Thoracic aorta (tissue), 2 donors: ENCODE measurements around the gene HLA-G. TPM values are rescaled to one million over a fixed set of nuclear protein-coding genes. Genes with fewer than 3 reads are reported as not detected.
"Not testable (repeated sequence)": the region's sequence is repeated elsewhere in the genome, so short reads cannot be mapped to it uniquely, and the experiment has no call there.

Experiments
- ATAC-seq: fragments of 150-250 bp; one replicate; pipeline ENCODE4 v1.8.0; 2017; ENCODE audit warnings: low read depth; ENCODE audit not compliant: insufficient number of reproducible peaks, low FRiP score
- DNase-seq: peaks from one replicate; pipeline ENCODE4 v3.0.0-alpha.2; 2020; ENCODE audit warnings: low spot score
- H3K27ac ChIP-seq, 2 donors: fragments of 200-600 bp; sonication (generic); 1 replicate in 1 of 2; 2 replicates in 1 of 2; pipeline ENCODE4 v1.5.1; 2016; ENCODE audit warnings: mild to moderate bottlenecking in 2 of 2, moderate library complexity in 2 of 2
- H3K27me3 ChIP-seq: fragments of 200-600 bp; sonication (generic); replicated peaks from 2 replicates; pipeline ENCODE4 v1.6.0; 2016; ENCODE audit warnings: mild to moderate bottlenecking; ENCODE audit not compliant: insufficient read depth
- H3K36me3 ChIP-seq: fragments of 200-600 bp; sonication (generic); one replicate; pipeline ENCODE4 v1.5.1; 2016
- H3K4me1 ChIP-seq, 2 donors: fragments of 200-600 bp; sonication (generic); 1 replicate in 1 of 2; 2 replicates in 1 of 2; pipeline versions ENCODE4 v1.5.1 to v1.6.0; 2016; ENCODE audit warnings: low read depth in 2 of 2, mild to moderate bottlenecking in 1 of 2; ENCODE audit not compliant: control insufficient read depth in 1 of 2
- H3K4me3 ChIP-seq: fragments of 200-600 bp; sonication (generic); 2 replicates; pipeline ENCODE4 v1.5.1; 2016; ENCODE audit warnings: mild to moderate bottlenecking
- H3K9me3 ChIP-seq: fragments of 200-600 bp; sonication (generic); 2 replicates; pipeline ENCODE4 v1.5.1; 2016
- total RNA-seq, 2 donors: library from RNA; depleted of rRNA; stranded (reverse); fragments of >200 nt; gene quantifications; one replicate each; pipeline versions ENCODE4 v1.1.0 to v1.2.3, GENCODE V29; 2016
- TF ChIP-seq, protein P1 (sequence below): fragments of 200-600 bp; sonication (generic); IDR thresholded peaks from one replicate; pipeline ENCODE4 v1.5.1; 2019; ENCODE audit warnings: antibody characterized with exemption

HLA-G gene
- total RNA-seq, 2 donors from 2014 or later, result 0.85 TPM; not detected in 1

DNA sequence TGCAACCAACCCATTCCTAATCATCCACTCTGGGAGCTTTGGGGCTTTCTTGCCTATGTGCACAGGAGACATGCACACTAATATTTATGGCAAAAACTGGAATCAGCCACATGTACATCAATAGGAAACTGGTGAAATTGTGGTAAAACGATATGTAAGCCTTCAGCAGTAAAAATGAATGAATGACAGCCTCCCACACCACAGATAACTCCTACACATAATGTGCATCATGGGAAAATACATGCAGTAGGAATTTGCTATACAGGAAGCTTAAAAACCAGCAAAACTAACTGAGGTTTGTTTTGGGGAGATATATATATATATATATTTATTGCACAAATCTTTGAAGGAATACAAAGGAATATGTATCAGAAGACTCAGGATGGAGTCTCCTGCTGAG is 47.6 kb downstream of the HLA-G start:
- DNase-seq, result no peak
- TF ChIP-seq, protein P1, sequence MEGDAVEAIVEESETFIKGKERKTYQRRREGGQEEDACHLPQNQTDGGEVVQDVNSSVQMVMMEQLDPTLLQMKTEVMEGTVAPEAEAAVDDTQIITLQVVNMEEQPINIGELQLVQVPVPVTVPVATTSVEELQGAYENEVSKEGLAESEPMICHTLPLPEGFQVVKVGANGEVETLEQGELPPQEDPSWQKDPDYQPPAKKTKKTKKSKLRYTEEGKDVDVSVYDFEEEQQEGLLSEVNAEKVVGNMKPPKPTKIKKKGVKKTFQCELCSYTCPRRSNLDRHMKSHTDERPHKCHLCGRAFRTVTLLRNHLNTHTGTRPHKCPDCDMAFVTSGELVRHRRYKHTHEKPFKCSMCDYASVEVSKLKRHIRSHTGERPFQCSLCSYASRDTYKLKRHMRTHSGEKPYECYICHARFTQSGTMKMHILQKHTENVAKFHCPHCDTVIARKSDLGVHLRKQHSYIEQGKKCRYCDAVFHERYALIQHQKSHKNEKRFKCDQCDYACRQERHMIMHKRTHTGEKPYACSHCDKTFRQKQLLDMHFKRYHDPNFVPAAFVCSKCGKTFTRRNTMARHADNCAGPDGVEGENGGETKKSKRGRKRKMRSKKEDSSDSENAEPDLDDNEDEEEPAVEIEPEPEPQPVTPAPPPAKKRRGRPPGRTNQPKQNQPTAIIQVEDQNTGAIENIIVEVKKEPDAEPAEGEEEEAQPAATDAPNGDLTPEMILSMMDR, result no peak
- no peaks in the 10 kb centered on the region for H3K36me3 ChIP-seq
- H3K27me3 ChIP-seq, result no peaks in the 10 kb centered on the region
- H3K9me3 ChIP-seq, result no peaks in the 10 kb centered on the region
- ATAC-seq, result no peak
- no peak overlapping the region for H3K27ac ChIP-seq
- no peak overlapping the region for H3K4me3 ChIP-seq
- H3K4me1 ChIP-seq, result no peaks in the 10 kb centered on the region

DNA sequence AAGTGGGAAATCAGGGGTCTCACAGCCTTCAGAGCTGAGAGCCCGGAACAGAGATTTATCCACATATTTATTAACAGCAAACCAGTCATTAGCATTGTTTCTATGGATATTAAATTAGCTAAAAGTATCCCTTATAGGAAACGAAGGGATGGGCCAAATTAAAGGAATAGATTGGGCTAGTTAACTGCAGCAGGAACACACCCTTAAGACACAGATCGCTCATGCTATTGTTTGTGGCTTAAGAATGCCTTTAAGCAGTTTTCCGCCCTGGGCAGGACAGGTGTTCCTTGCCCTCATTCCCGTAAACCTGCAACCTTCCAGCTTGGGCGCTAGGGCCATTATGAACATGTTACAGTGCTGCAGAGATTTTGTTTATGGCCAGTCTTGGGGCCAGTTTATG is 48.1 kb downstream of the HLA-G start:
- not testable (repeated sequence) for H3K4me1 ChIP-seq, H3K4me3 ChIP-seq, H3K27me3 ChIP-seq, H3K36me3 ChIP-seq, H3K27ac ChIP-seq, ATAC-seq, H3K9me3 ChIP-seq, DNase-seq

Other genes starting within 250 kb of the HLA-G start
- gene OR2H2, start 242.7 kb upstream of the HLA-G start, total RNA-seq, result not detected
- gene GABBR1, start 194.6 kb upstream of the HLA-G start, total RNA-seq, result 100 to 1,000 TPM in 1 of 2 donors, 10 to 100 TPM in 1; 63.2 to 112 TPM
- gene MOG, start 170.7 kb upstream of the HLA-G start, total RNA-seq, result not detected
- gene ZFP57, start 146.7 kb upstream of the HLA-G start, total RNA-seq, result 1 to 10 TPM in 1 of 2 donors, not detected in 1; 3.2 TPM
- gene HLA-F, start 104.4 kb upstream of the HLA-G start, total RNA-seq, result 100 to 1,000 TPM in 1 of 2 donors, 10 to 100 TPM in 1; 94.2 to 117 TPM
- gene HLA-A, start 114.7 kb downstream of the HLA-G start, total RNA-seq, result 100 to 1,000 TPM; 525 to 870 TPM
- 10 to 100 TPM; 11.2 to 19.1 TPM for gene POLR1H, start 233.4 kb downstream of the HLA-G start, total RNA-seq
- 10 to 100 TPM; 25.2 to 45.5 TPM for gene PPP1R11, start 239.4 kb downstream of the HLA-G start, total RNA-seq
- not detected for gene RNF39, start 247.9 kb downstream of the HLA-G start, total RNA-seq